Uterus (tissue), 2 donors: ENCODE results near the gene CWF19L2.
"Not testable (repeated sequence)": the region's sequence is repeated elsewhere in the genome, so short reads cannot be mapped to it uniquely, and the experiment has no call there.

ENCODE experiments used
- POLR2A ChIP-seq, 2 donors: fragments of 450-650 bp; IDR thresholded peaks; one replicate each; pipeline ENCODE4 v1.6.1; 2016; ENCODE audit warnings: antibody characterized with exemption in 2 of 2, mild to moderate bottlenecking in 1 of 2, moderate library complexity in 1 of 2
- TF ChIP-seq, protein P1 (sequence below), 4 experiments: fragments of 200-600 bp in 2 of 4; fragments of 450-650 bp in 2 of 4; sonication (generic) in 2 of 4; IDR thresholded peaks; one replicate each; pipeline ENCODE4 v1.5.1; 2016 to 2019; ENCODE audit warnings: antibody characterized with exemption in 4 of 4, mild to moderate bottlenecking in 2 of 4, moderate library complexity in 1 of 4

DNA sequence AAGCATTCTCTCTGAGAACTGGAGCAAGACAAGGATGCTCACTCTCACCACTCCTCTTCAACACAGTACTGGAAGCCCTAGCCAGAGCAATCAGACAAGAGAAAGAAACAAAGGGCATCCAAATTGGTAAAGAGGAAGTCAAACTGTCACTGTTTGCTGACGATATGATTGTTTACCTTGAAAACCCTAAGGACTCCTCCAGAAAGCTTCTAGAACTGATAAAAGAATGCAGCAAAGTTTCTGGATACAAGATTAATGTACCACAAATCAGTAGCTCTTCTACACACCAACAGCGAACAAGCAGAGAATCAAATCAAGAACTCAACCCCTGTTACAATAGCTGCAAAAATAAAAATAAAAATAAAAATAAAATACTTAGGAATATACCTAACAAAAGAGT lies 56.5 kb downstream of the CWF19L2 start:
- TF ChIP-seq, protein P1, sequence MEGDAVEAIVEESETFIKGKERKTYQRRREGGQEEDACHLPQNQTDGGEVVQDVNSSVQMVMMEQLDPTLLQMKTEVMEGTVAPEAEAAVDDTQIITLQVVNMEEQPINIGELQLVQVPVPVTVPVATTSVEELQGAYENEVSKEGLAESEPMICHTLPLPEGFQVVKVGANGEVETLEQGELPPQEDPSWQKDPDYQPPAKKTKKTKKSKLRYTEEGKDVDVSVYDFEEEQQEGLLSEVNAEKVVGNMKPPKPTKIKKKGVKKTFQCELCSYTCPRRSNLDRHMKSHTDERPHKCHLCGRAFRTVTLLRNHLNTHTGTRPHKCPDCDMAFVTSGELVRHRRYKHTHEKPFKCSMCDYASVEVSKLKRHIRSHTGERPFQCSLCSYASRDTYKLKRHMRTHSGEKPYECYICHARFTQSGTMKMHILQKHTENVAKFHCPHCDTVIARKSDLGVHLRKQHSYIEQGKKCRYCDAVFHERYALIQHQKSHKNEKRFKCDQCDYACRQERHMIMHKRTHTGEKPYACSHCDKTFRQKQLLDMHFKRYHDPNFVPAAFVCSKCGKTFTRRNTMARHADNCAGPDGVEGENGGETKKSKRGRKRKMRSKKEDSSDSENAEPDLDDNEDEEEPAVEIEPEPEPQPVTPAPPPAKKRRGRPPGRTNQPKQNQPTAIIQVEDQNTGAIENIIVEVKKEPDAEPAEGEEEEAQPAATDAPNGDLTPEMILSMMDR (IDR thresholded peaks at IDR 0.05): not testable (repeated sequence)
- TF ChIP-seq POLR2A (IDR thresholded peaks at IDR 0.05): not testable (repeated sequence)
